H1 (cell line): ENCODE data around the gene RALGAPA2. TPM values are rescaled to one million over a fixed set of nuclear protein-coding genes. Genes with fewer than 3 reads are reported as not detected.

Source experiments
- CTCF ChIA-PET: fragments of 300-600 bp; sonication (Branson Sonifier 250); formaldehyde crosslinking; loops from one replicate; lab custom pipeline; 2021; ENCODE audit not compliant: partially characterized antibody; lab: Charles Lee
- POLR2A ChIA-PET: fragments of 300-600 bp; sonication (Branson Sonifier 250); formaldehyde crosslinking; loops from one replicate; lab custom pipeline; 2021; ENCODE audit warnings: inconsistent platforms; ENCODE audit not compliant: partially characterized antibody; lab: Charles Lee
- DNase-seq, 2 experiments: peaks; one replicate each; pipeline versions ENCODE4 v3.0.0 to v3.0.0-alpha.2; 2010 to 2022; ENCODE audit warnings: low spot score in 2 of 2, low read depth in 1 of 2, mixed read lengths in 1 of 2
- FAIRE-seq: peaks from 2 replicates; lab custom pipeline; 2011; peaks lifted over from hg19 to GRCh38; lab: Jason Lieb, UNC
- H2AFZ ChIP-seq: 2 replicates; pipeline ENCODE4 v1.8.1; 2012; ENCODE audit warnings: low read length, inconsistent platforms
- H2AK5ac ChIP-seq: 2 replicates; pipeline ENCODE4 v1.6.1; 2013; ENCODE audit warnings: low read depth, low read length
- H2BK120ac ChIP-seq: replicated peaks from 2 replicates; pipeline ENCODE3; 2013; ENCODE audit warnings: low read depth, low read length, inconsistent platforms
- H2BK12ac ChIP-seq: 2 replicates; pipeline ENCODE4 v1.6.1; 2013; ENCODE audit warnings: low read depth, low read length
- H2BK15ac ChIP-seq: 2 replicates; pipeline ENCODE4 v1.6.1; 2013; ENCODE audit warnings: low read length
- H2BK20ac ChIP-seq: 2 replicates; pipeline ENCODE4 v1.6.1; 2013; ENCODE audit warnings: low read length
- H2BK5ac ChIP-seq: 2 replicates; pipeline ENCODE4 v1.6.1; 2013; ENCODE audit warnings: low read depth, low read length
- H3K14ac ChIP-seq: 2 replicates; pipeline ENCODE4 v1.6.1; 2013; ENCODE audit warnings: inconsistent platforms; ENCODE audit not compliant: insufficient read length
- H3K18ac ChIP-seq: 2 replicates; pipeline ENCODE4 v1.6.1; 2013; ENCODE audit warnings: low read length; ENCODE audit errors: extremely low read depth
- H3K23ac ChIP-seq: 2 replicates; pipeline ENCODE4 v1.6.1; 2013; ENCODE audit warnings: inconsistent platforms; ENCODE audit not compliant: insufficient read length
- H3K23me2 ChIP-seq: 2 replicates; pipeline ENCODE4 v1.6.1; 2013; ENCODE audit warnings: low read depth, low read length
- H3K27ac ChIP-seq: 2 replicates; pipeline ENCODE4 v1.6.1; 2011; ENCODE audit warnings: low read depth, low read length, inconsistent platforms
- H3K27me3 ChIP-seq, 4 experiments: replicated peaks in 1 of 4; 1 replicate in 1 of 4; 2 replicates in 3 of 4; pipeline versions ENCODE4 v1.6.1 to v1.8.1; 2011 to 2013; ENCODE audit warnings: low read length in 3 of 4, mild to moderate bottlenecking in 3 of 4, inconsistent platforms in 2 of 4, mixed read lengths in 2 of 4, moderate library complexity in 1 of 4; ENCODE audit not compliant: control insufficient read depth in 3 of 4, insufficient read depth in 3 of 4; ENCODE audit errors: extremely low read depth in 1 of 4
- H3K36me3 ChIP-seq, 4 experiments: 2 replicates each; pipeline versions ENCODE4 v1.6.1 to v1.8.1; 2011 to 2013; ENCODE audit warnings: mild to moderate bottlenecking in 4 of 4, low read length in 3 of 4, moderate library complexity in 2 of 4, control low read depth in 1 of 4, inconsistent platforms in 1 of 4; ENCODE audit not compliant: insufficient read depth in 4 of 4, control insufficient read depth in 2 of 4
- H3K4ac ChIP-seq: replicated peaks from 2 replicates; pipeline ENCODE3; 2013; ENCODE audit warnings: low read length, low read depth, mixed read lengths, inconsistent platforms; ENCODE audit not compliant: insufficient read length
- H3K4me1 ChIP-seq, 4 experiments: replicated peaks in 1 of 4; 1 replicate in 1 of 4; 2 replicates in 3 of 4; pipeline versions ENCODE4 v1.6.1 to v1.8.1; 2011 to 2013; ENCODE audit warnings: low read length in 3 of 4, inconsistent platforms in 2 of 4, mixed read lengths in 1 of 4; ENCODE audit not compliant: insufficient read depth in 4 of 4, control insufficient read depth in 3 of 4
- H3K4me2 ChIP-seq, 2 experiments: 2 replicates each; pipeline versions ENCODE4 v1.6.1 to v1.8.1; 2011 to 2013; ENCODE audit warnings: low read depth in 2 of 2, low read length in 2 of 2, control low read depth in 1 of 2, inconsistent platforms in 1 of 2, mild to moderate bottlenecking in 1 of 2; ENCODE audit not compliant: insufficient read depth in 1 of 2
- H3K4me3 ChIP-seq, 4 experiments: fragments of 200-600, 300-600 bp in 1 of 4; sonication (generic), shearing (Covaris generic), sonication (Bioruptor Twin) in 1 of 4; 2 replicates each; pipeline versions ENCODE4 v1.5.1 to v1.8.1; 2011 to 2016; ENCODE audit warnings: low read length in 4 of 4, low read depth in 3 of 4, control low read depth in 2 of 4, inconsistent platforms in 2 of 4, mild to moderate bottlenecking in 2 of 4, mixed read lengths in 1 of 4, moderate library complexity in 1 of 4; ENCODE audit not compliant: insufficient read depth in 2 of 4; ENCODE audit errors: extremely low read depth in 1 of 4
- H3K56ac ChIP-seq: replicated peaks from 2 replicates; pipeline ENCODE3; 2013; ENCODE audit warnings: low read depth, mild to moderate bottlenecking, mixed read lengths, low read length, inconsistent platforms; ENCODE audit not compliant: insufficient read length
- H3K79me1 ChIP-seq: 2 replicates; pipeline ENCODE4 v1.6.1; 2013; ENCODE audit warnings: low read depth, low read length, control low read depth
- H3K79me2 ChIP-seq, 2 experiments: 2 replicates each; pipeline versions ENCODE4 v1.6.1 to v1.8.1; 2012 to 2013; ENCODE audit warnings: low read length in 2 of 2, mild to moderate bottlenecking in 2 of 2, inconsistent platforms in 1 of 2; ENCODE audit not compliant: insufficient read depth in 2 of 2, control insufficient read depth in 1 of 2
- H3K9ac ChIP-seq, 4 experiments: replicated peaks in 1 of 4; 1 replicate in 1 of 4; 2 replicates in 3 of 4; pipeline versions ENCODE4 v1.6.1 to v1.8.1; 2011 to 2013; ENCODE audit warnings: low read depth in 3 of 4, low read length in 3 of 4, control low read depth in 2 of 4, mild to moderate bottlenecking in 2 of 4, moderate library complexity in 2 of 4, inconsistent platforms in 1 of 4; ENCODE audit errors: extremely low read depth in 1 of 4
- H3K9me3 ChIP-seq, 2 experiments: 2 replicates each; pipeline versions ENCODE4 v1.6.1 to v1.8.1; 2012 to 2013; ENCODE audit warnings: mild to moderate bottlenecking in 2 of 2, moderate library complexity in 2 of 2, control low read depth in 1 of 2, inconsistent platforms in 1 of 2, low read depth in 1 of 2, low read length in 1 of 2, mixed read lengths in 1 of 2; ENCODE audit not compliant: insufficient read depth in 2 of 2
- H4K20me1 ChIP-seq, 2 experiments: replicated peaks in 1 of 2; 2 replicates each; pipeline versions ENCODE3 to v1.8.1; 2011 to 2013; ENCODE audit warnings: inconsistent platforms in 2 of 2, low read length in 2 of 2, mild to moderate bottlenecking in 1 of 2; ENCODE audit not compliant: insufficient read depth in 2 of 2, control insufficient read depth in 1 of 2
- H4K5ac ChIP-seq: 2 replicates; pipeline ENCODE4 v1.6.1; 2013; ENCODE audit warnings: low read length, low read depth, mixed read lengths, inconsistent platforms; ENCODE audit not compliant: insufficient read length
- H4K8ac ChIP-seq: 2 replicates; pipeline ENCODE4 v1.8.0; 2013; ENCODE audit warnings: mild to moderate bottlenecking, moderate library complexity, low read length, inconsistent platforms; ENCODE audit not compliant: insufficient read depth; ENCODE audit errors: extremely low read depth
- H4K91ac ChIP-seq: replicated peaks from 2 replicates; pipeline ENCODE3; 2013; ENCODE audit warnings: low read length, mixed read lengths, inconsistent platforms; ENCODE audit not compliant: insufficient read length
- HDAC6 ChIP-seq: IDR thresholded peaks from one replicate; pipeline ENCODE4 v1.7.1; 2012; ENCODE audit warnings: low read depth, mild to moderate bottlenecking, inconsistent platforms, low read length, moderate library complexity
- WGBS, 2 experiments: shearing (Covaris generic) in 1 of 2; methylation state at CpG; one replicate each; pipeline versions ENCODE4 v1.1.6 to v1.1.7; 2013 to 2015; ENCODE audit warnings: low lambda C conversion rate in 2 of 2, mixed read lengths in 2 of 2, inconsistent platforms in 1 of 2, low coverage in 1 of 2, missing lambda C conversion rate in 1 of 2; ENCODE audit not compliant: insufficient replicate concordance in 2 of 2, insufficient coverage in 1 of 2, insufficient read length in 1 of 2; ENCODE audit errors: extremely low coverage in 1 of 2, missing lambda C conversion rate in 1 of 2; 5-methylcytosine and 5-hydroxymethylcytosine counted together
- polyA plus RNA-seq, 7 experiments: library from polyadenylated mRNA; depleted of rRNA in 3 of 7; stranded (reverse) in 5 of 7; unstranded in 2 of 7; fragments of >200 nt in 5 of 7; fragments of 200-250 nt in 2 of 7; gene quantifications; 1 replicate in 5 of 7; 2 replicates in 1 of 7; 4 replicates in 1 of 7; pipeline versions ENCODE4 v1.2.1 to v1.2.3, GENCODE V29; 2011 to 2013; ENCODE audit warnings: missing spikeins in 2 of 7, mixed read lengths in 2 of 7
- total RNA-seq: library from RNA; stranded (reverse); fragmentation: NEBNext Ultra II Directional; extraction: Animal tissue kit (Norgen Biotek cat#: 25700); gene quantifications from 2 replicates; pipeline ENCODE4 v1.2.1, GENCODE V29; 2021

Gene RALGAPA2
- total and polyA plus RNA-seq, 2 of the 8 experiments (the other 6 are each of a cell fraction or from before 2014, with no cell fraction given), result 5.1 to 25.5 TPM

DNA sequence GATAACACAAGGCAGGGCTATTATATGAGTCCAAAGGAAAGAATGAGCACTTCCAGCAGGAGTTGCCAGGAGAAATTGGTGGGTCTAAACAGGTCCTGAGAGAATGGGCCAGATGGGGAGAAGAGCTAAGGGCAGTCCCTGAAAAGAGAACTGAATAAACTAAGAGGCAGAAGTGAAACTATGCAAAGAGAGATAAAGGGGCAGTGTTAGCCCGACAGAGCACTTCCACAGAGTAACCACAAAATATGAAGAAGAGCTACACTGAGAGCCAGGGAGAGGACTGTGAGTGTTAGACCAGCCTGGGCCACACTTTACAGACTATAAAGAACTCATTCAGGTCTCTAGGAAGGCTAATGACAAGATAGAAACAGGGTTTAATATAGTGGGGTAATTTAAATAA, 43.8 kb downstream of the RALGAPA2 start:
- no peak overlapping the region for H3K4me3 ChIP-seq
- POLR2A ChIA-PET, result interaction anchor here (1.3 kb wide), 1 partner anchor 44 kb away, joined by 4 read pairs; the partner anchor contains the start of gene RALGAPA2
- no peak overlapping the region for H2BK15ac ChIP-seq

More for the DNA sequence above, 43.8 kb downstream of the RALGAPA2 start:
- TF ChIP-seq HDAC6, result no peak
- CTCF ChIA-PET, result interaction anchor here (0.9 to 2.3 kb wide), 2 partner anchors 10 to 157 kb away, joined by 3 to 11 read pairs; no protein-coding TSS in a partner anchor
- H3K4ac ChIP-seq, result no peak overlapping the region
- no peak overlapping the region for H3K27ac ChIP-seq
- H3K4me1 ChIP-seq, result peaks cover 0 to 14% (median 3%) of the 10 kb centered on the region in 4 experiments; a peak in 4 of 7 replicates
- no peak overlapping the region for H4K5ac ChIP-seq
- no peaks in the 10 kb centered on the region for H3K23me2 ChIP-seq
- H2BK120ac ChIP-seq, result no peak overlapping the region
- H3K9me3 ChIP-seq, result no peaks in the 10 kb centered on the region
- FAIRE-seq, result no peak
- no peak overlapping the region for H3K14ac ChIP-seq
- H2BK12ac ChIP-seq, result no peak overlapping the region
- H2BK20ac ChIP-seq, result no peak overlapping the region
- H3K79me1 ChIP-seq, result no peaks in the 10 kb centered on the region
- H3K56ac ChIP-seq, result no peak overlapping the region
- H3K9ac ChIP-seq, result no peak overlapping the region
- H3K27me3 ChIP-seq, result no peaks in the 10 kb centered on the region; a peak in 1 of 7 replicates
- no peaks in the 10 kb centered on the region; a peak in 2 of 8 replicates for H3K36me3 ChIP-seq
- DNase-seq, result no peak
- no peak overlapping the region for H4K91ac ChIP-seq
- 87% methylated on average over 1 of the region's 1 CpG; no CpG with 5 or more reads in 1 of the 2 experiments for WGBS, 2 experiments
- H3K18ac ChIP-seq, result no peak overlapping the region
- H4K20me1 ChIP-seq, result peaks cover 0 to 4% of the 10 kb centered on the region in 2 experiments
- no peak overlapping the region for H2AK5ac ChIP-seq
- no peak overlapping the region for H2AFZ ChIP-seq
- H3K4me2 ChIP-seq, result no peak overlapping the region
- no peak overlapping the region for H2BK5ac ChIP-seq
- 0 out of 4 replicates have a peak, but pooled peaks cover 0 to 3% of the 10 kb centered on the region in 2 experiments for H3K79me2 ChIP-seq
- H4K8ac ChIP-seq, result no peak overlapping the region
- no peak overlapping the region for H3K23ac ChIP-seq
